Measurements from ENCODE around the gene ATP2A1.
"Not testable (repeated sequence)": the region's sequence is repeated elsewhere in the genome, so short reads cannot be mapped to it uniquely, and the experiment has no call there.

The ATP2A1 gene

DNA sequence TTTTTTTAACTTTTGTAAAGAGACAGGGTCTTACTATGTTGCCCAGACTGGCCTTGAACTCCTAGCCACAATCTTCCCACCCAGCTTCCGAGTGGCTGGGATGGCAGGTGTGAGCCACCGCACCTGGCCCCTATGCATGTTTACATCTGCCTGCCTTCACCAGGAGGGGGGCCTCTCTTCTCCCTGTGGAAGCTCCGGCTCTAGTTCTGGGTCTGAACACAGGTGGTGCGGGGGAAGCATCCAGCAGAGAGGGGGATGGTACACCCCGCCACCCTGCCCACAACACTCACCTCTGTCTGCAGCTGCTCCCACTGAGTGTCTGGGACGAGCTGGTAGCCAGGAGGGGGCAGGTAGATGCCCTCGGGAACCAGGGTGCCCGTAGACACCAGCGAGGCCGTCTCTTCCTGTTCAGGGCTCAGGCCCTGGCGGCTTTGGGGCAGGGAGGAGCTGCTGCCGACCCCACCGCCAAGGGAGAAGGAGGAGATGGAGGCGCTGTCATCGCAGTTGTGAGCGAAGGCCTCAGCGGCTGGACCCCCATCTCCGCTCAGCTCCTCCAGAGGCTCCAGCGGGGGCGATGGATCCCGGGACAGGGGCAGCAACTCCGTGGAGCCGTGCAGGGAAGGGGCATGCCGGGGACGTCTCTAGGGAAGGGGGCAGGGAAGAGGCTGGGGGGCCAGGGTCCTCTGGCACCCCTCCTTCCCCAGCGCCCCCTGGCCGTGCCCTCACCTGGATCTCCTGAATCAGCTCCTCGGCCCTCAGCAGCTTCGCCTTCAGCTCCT, 35.8 kb downstream of the ATP2A1 start:
- DNase-seq = no peak

- DNase-seq = no peak
Observed at GRCh38 chr16:28915181-28915580, 36.9 kb downstream of the ATP2A1 start.

- no peak for DNase-seq
Observed at GRCh38 chr16:28917095-28917494, 38.8 kb downstream of the ATP2A1 start.

DNA sequence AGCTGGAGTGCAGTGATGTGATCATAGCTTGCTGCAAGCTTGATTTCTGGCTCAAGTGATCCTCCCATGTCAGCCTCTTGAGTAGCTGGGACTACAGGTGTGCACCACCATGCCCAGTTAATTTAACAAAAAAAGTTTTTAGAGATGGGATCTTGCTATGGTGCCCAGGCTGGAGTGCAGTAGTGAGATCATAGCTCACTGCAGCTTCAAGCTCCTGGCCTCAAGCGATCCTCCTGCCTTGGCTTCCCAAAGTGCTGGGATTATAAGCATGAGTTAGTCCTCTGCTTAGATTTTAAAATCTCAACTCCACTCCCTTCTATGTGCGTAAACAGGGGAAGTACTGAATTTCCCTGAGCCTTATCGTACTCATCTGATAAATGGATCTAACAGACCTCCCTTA, 40.4 kb downstream of the ATP2A1 start:
- DNase-seq = no peak

- no peak for DNase-seq
Observed at GRCh38 chr16:28923231-28923587, 44.9 kb downstream of the ATP2A1 start.

- no peak for DNase-seq
Observed at GRCh38 chr16:28923652-28924398, 45.5 kb downstream of the ATP2A1 start.

DNA sequence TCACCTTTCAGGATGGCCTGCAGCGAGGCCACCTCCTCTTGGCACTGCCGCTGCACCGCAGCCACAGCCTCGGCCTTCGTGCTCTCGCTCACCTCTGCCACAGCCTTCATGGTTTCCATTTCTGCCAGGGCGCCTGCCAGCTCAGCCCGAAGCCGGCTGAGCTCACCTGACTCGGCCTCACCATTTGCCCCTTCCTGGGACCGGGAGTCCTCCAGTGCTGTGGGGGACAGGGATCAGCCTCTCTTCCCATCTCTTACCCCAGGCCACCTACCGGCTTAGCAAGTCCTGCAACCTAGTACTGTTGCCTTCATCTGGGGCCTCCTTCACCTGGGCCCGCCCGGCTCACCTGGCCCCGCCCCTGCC, 46.1 kb downstream of the ATP2A1 start:
- no peak for DNase-seq

GRCh38 chr16:28924762-28925385, 46.6 kb downstream of the ATP2A1 start, which contains the start of gene RABEP2:
TSS of gene RABEP2 (minus strand) at chr16:28925238. CDS start at chr16:28925163, 75 bp downstream.
- DNase-seq = peak; percentile 94

- DNase-seq = no peak
Observed at GRCh38 chr16:28925386-28926228, 47.3 kb downstream of the ATP2A1 start.

- DNase-seq = not testable (repeated sequence)
Observed at GRCh38 chr16:28926284-28926683, 48.0 kb downstream of the ATP2A1 start.

DNA sequence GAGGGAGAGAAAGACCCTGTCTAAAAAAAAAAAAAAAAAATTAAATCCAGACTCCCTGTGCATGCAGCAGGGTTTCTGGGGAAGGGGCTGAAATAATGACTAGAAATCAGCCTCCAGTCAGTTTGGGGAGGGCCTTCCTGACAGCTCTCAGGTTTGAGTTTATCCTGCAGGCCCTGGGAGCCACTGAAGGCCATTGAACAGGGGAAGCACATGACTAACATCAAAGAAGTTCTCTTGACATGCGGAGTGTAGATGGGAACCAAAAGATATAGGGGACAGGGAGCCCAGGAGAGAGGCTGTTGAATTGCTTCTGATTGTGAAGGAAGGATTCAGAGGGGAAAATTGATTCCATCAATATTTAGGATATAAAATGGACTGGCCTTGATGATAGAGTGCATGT, 49.5 kb downstream of the ATP2A1 start:
- no peak for DNase-seq

DNA sequence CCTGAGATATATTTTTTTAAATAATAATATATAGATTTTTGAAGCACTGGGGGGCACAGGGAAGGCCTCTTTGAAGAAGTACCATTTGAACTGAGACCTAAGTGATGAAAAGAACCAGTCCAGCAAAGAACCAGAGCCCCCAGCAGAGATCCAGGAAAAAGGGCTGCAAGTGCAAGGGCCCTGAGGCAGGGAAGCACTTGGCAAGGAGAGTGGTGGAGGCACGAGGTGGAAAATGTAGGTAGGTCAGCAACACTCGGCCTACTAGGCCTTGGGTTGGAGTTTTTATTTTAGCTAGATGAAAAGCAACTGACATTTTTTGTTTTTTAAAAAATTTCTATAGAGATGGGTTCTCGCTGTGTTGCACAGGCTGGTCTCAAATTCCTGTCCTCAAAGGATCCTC, 51.9 kb downstream of the ATP2A1 start:
- no peak for DNase-seq

- DNase-seq = no peak
Observed at GRCh38 chr16:28930652-28931051, 52.4 kb downstream of the ATP2A1 start.

DNA sequence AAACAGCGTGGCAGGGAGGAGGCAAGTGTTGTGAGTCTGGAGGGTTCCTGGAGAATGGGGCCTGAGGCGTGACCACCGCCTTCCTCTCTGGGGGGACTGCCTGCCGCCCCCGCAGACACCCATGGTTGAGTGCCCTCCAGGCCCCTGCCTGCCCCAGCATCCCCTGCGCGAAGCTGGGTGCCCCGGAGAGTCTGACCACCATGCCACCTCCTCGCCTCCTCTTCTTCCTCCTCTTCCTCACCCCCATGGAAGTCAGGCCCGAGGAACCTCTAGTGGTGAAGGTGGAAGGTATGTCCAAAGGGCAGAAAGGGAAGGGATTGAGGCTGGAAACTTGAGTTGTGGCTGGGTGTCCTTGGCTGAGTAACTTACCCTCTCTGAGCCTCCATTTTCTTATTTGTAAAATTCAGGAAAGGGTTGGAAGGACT, 53.5 kb downstream of the ATP2A1 start, which contains the start of gene CD19:
CD19 (plus strand) TSS at position 171 of the 425 bp plus-strand sequence; CDS start at position 201, 30 bp downstream.
- DNase-seq = no peak

GRCh38 chr16:28932339-28933141, 54.3 kb downstream of the ATP2A1 start:
- no peak for DNase-seq

DNA sequence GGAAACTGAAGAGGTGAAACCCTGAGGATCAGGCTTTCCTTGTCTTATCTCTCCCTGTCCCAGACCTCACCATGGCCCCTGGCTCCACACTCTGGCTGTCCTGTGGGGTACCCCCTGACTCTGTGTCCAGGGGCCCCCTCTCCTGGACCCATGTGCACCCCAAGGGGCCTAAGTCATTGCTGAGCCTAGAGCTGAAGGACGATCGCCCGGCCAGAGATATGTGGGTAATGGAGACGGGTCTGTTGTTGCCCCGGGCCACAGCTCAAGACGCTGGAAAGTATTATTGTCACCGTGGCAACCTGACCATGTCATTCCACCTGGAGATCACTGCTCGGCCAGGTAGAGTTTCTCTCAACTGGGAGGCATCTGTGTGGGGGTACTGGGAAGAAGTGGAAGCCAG, 54.9 kb downstream of the ATP2A1 start:
- no peak for DNase-seq

- no peak for DNase-seq
Observed at GRCh38 chr16:28935346-28935745, 57.1 kb downstream of the ATP2A1 start.

- DNase-seq = peak; percentile 70
Observed at GRCh38 chr16:28935924-28936783, 57.9 kb downstream of the ATP2A1 start.

DNA sequence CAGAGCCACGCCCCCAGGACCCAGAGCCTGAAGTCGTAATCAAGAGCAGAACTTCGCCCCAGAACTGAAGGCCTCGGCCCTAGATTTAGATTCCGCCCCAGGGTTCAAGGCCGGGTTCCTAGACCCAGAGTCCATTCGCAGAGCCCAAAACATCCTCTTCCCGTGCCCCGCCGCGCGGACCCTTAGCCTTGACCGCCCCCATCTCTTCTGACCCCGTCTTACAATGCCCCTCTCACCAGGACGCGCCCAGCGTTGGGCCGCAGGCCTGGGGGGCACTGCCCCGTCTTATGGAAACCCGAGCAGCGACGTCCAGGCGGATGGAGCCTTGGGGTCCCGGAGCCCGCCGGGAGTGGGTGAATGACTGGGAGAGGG, 58.5 kb downstream of the ATP2A1 start:
- no peak for DNase-seq

GRCh38 chr16:28937222-28937876, 59.1 kb downstream of the ATP2A1 start:
- DNase-seq = no peak
